Panc1 (cell line): ENCODE data around the gene CEP83. TPM values are rescaled to one million over a fixed set of nuclear protein-coding genes. Genes with fewer than 3 reads are reported as not detected.
"Not testable (repeated sequence)": the region's sequence is repeated elsewhere in the genome, so short reads cannot be mapped to it uniquely, and the experiment has no call there.

Source experiments
- ATAC-seq: fragments of 200-7000 bp; cut with Tn5 transposase; 2 replicates; pipeline ENCODE4 v1.9.1; 2020; ENCODE audit warnings: mild to moderate bottlenecking, moderate library complexity
- BruUV-seq: library from RNA; stranded (reverse); fragments of 400-500 nt; replicated peaks from 2 replicates; lab custom pipeline; 2021; lab: Mats Ljungman, UMichigan
- CTCF ChIA-PET: fragments of 300-600 bp; sonication (Branson Sonifier 250); formaldehyde crosslinking; loops from one replicate; lab custom pipeline; 2022; ENCODE audit warnings: antibody characterized with exemption; lab: Charles Lee
- POLR2A ChIA-PET: fragments of 300-600 bp; sonication (Branson Sonifier 250); formaldehyde crosslinking; loops from one replicate; lab custom pipeline; 2022; ENCODE audit warnings: antibody characterized with exemption; lab: Charles Lee
- DNase-seq: peaks from one replicate; pipeline ENCODE4 v3.0.0-alpha.2; 2010; ENCODE audit warnings: low read depth, low spot score
- H3K27ac ChIP-seq: 2 replicates; pipeline ENCODE4 v1.5.1; 2011; ENCODE audit warnings: mild to moderate bottlenecking, low read length, inconsistent platforms
- H3K27me3 ChIP-seq: fragments of 200-500 bp; sonication (Bioruptor generic); 2 replicates; pipeline ENCODE4 v1.6.0; 2014; ENCODE audit warnings: low read length, inconsistent platforms; ENCODE audit not compliant: control insufficient read depth, insufficient read depth
- H3K36me3 ChIP-seq: fragments of 200-500 bp; sonication (Bioruptor generic); 2 replicates; pipeline ENCODE4 v1.5.1; 2014; ENCODE audit warnings: inconsistent platforms, mild to moderate bottlenecking, low read length, moderate library complexity; ENCODE audit not compliant: control insufficient read depth, insufficient read depth
- H3K4me1 ChIP-seq: 2 replicates; pipeline ENCODE4 v1.5.1; 2011; ENCODE audit warnings: inconsistent platforms, mild to moderate bottlenecking, low read length, moderate library complexity; ENCODE audit not compliant: control insufficient read depth, insufficient read depth
- H3K4me3 ChIP-seq, 2 experiments: 2 replicates each; pipeline ENCODE4 v1.5.1; 2011 to 2012; ENCODE audit warnings: low read depth in 2 of 2, low read length in 2 of 2, mild to moderate bottlenecking in 2 of 2, inconsistent platforms in 1 of 2, moderate library complexity in 1 of 2
- H3K9me3 ChIP-seq: fragments of 200-500 bp; sonication (Bioruptor generic); 2 replicates; pipeline ENCODE4 v1.5.1; 2014; ENCODE audit warnings: low read depth, mild to moderate bottlenecking, inconsistent platforms, low read length, moderate library complexity; ENCODE audit not compliant: control insufficient read depth, insufficient read depth
- POLR2AphosphoS5 ChIP-seq: IDR thresholded peaks from 2 replicates; pipeline ENCODE4 v1.6.1; 2012; ENCODE audit warnings: mild to moderate bottlenecking, low read depth, low read length, moderate library complexity
- REST ChIP-seq, 2 experiments: IDR thresholded peaks; 2 replicates each; pipeline ENCODE4 v1.6.1; 2011 to 2012; ENCODE audit warnings: low read depth in 2 of 2, control low read depth in 1 of 2, low read length in 1 of 2, mild to moderate bottlenecking in 1 of 2, moderate library complexity in 1 of 2; ENCODE audit not compliant: insufficient read depth in 1 of 2
- SIN3A ChIP-seq: IDR thresholded peaks from 2 replicates; pipeline ENCODE4 v1.6.1; 2012; ENCODE audit warnings: low read depth, mild to moderate bottlenecking, low read length, moderate library complexity, borderline replicate concordance; ENCODE audit not compliant: insufficient read depth
- TCF7L2 ChIP-seq: IDR thresholded peaks from 2 replicates; pipeline ENCODE4 v1.6.1; 2011; ENCODE audit warnings: mild to moderate bottlenecking, low read depth, low read length, inconsistent platforms
- in situ Hi-C: cut with HindIII; loops from 2 replicates; pipeline ENCODE4 v1.10.0; 2016; ENCODE audit warnings: low sequenced_read_pairs, low pct_unique_long_range_greater_than_20kb
- intact Hi-C: fragments of 100-400 bp; cut with micrococcal nuclease; formaldehyde crosslinking; loops from one replicate; pipeline ENCODE4 v1.10.0; 2022; ENCODE audit not compliant: unreplicated experiment
- total RNA-seq: library from RNA; stranded (reverse); gene quantifications from one replicate; pipeline ENCODE4 v1.2.1, GENCODE V29; 2021; ENCODE audit not compliant: unreplicated experiment
- TF ChIP-seq, protein P1 (sequence below): fragments of 450-650 bp; IDR thresholded peaks from 2 replicates; pipeline ENCODE4 v1.5.1; 2017; ENCODE audit warnings: mild to moderate bottlenecking

The CEP83 gene
- total RNA-seq, 1 experiment from 2014 or later, result 28.0 TPM

DNA sequence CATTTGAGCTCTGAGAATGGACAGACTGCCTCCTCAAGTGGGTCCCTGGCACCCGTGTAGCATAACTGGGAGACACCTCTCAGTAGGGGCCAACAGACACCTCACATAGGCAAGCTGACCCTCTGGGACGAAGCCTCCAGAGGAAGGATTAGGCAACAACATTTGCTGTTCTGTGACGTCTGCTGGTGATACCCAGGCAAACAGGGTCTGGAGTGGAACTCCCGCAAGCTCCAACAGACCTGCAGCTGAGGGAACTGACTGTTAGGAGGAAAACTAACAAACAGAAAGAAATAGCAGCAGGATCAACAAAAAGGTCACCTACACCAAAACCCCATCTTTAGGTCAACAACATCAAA, 69.6 kb downstream of the CEP83 start:
- ATAC-seq (no peak), DNase-seq (no peak)
- CTCF ChIA-PET, result no interaction called here

DNA sequence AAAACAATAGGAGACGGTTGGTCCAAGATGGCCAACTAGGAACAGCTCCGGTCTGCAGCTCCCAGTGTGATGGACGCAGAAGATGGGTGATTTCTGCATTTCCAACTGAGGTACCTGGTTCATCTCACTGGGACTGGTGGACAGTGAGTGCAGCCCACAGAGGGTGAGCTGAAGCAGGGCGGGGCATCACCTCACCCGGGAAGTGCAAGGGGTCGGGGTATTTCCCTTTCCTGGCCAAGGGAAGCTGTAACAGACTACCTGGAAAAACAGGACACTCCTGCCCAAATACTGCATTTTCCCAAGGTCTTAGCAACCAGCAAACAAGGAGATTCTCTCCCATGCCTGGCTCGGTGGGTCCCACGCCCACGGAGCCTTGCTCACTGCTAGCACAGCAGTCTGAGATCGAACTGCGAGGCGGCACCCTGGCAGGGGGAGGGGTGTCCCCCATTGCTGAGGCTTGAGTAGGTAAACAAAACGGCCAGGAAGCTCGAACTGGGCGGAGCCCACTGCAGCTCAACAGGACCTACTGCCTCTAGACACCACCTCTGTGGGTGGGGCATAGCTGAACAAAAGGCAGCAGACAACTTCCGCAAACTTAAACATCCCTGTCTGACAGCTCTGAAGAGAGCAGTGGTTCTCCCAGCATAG, 70.1 kb downstream of the CEP83 start:
- H3K27ac ChIP-seq, intact Hi-C loops, H3K36me3 ChIP-seq, DNase-seq, H3K4me3 ChIP-seq, CTCF ChIA-PET, ATAC-seq, H3K9me3 ChIP-seq, POLR2A ChIA-PET, H3K4me1 ChIP-seq, in situ Hi-C loops, BruUV-seq, H3K27me3 ChIP-seq: not testable (repeated sequence)

More for the DNA sequence above, 69.6 kb downstream of the CEP83 start:
- Histone ChIP-seq H3K4me3 (no peak overlapping the region), H3K36me3 (no peaks in the 10 kb centered on the region), H3K27me3 (no peaks in the 10 kb centered on the region), H3K27ac (no peak overlapping the region), H3K4me1 (no peaks in the 10 kb centered on the region), H3K9me3 (no peaks in the 10 kb centered on the region)
- in situ Hi-C loops, result no loop called here
- POLR2A ChIA-PET, result no interaction called here
- intact Hi-C loops, result no loop called here
- TF ChIP-seq REST (IDR thresholded peaks at IDR 0.05; ENCODE audit: insufficient read depth in 1 of 2, low read depth in 2 of 2, low read length in 1 of 2) (no peak), SIN3A (no peak), POLR2AphosphoS5 (no peak), TCF7L2 (no peak)
- TF ChIP-seq, protein P1, sequence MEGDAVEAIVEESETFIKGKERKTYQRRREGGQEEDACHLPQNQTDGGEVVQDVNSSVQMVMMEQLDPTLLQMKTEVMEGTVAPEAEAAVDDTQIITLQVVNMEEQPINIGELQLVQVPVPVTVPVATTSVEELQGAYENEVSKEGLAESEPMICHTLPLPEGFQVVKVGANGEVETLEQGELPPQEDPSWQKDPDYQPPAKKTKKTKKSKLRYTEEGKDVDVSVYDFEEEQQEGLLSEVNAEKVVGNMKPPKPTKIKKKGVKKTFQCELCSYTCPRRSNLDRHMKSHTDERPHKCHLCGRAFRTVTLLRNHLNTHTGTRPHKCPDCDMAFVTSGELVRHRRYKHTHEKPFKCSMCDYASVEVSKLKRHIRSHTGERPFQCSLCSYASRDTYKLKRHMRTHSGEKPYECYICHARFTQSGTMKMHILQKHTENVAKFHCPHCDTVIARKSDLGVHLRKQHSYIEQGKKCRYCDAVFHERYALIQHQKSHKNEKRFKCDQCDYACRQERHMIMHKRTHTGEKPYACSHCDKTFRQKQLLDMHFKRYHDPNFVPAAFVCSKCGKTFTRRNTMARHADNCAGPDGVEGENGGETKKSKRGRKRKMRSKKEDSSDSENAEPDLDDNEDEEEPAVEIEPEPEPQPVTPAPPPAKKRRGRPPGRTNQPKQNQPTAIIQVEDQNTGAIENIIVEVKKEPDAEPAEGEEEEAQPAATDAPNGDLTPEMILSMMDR, result no peak
- no TSS peak for BruUV-seq

DNA sequence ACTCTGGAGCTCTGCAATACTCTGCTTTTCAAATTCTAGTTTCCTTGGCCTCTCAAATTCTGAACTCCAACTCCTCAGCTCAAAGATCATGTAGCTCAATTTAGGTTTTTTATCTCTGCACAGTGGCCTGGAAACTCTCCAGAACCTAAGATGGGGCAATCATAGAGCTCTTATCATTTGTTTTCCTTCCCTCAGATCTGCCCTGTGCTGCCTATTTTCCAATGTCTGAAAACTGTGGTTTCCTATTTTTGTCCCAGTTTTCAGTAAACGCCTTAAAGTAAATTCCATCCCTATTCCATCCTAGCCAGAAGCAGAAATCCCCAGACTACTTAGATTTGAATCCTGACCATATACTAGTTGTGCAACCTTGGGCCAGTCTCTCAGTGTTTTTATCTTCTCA, 73.2 kb downstream of the CEP83 start:
- Histone ChIP-seq H3K9me3 (no peaks in the 10 kb centered on the region), H3K4me1 (no peaks in the 10 kb centered on the region), H3K36me3 (no peaks in the 10 kb centered on the region), H3K27ac (no peak overlapping the region), H3K27me3 (no peaks in the 10 kb centered on the region), H3K4me3 (no peak overlapping the region)
- in situ Hi-C loops (no loop called here), intact Hi-C loops (no loop called here)
- TF ChIP-seq POLR2AphosphoS5 (no peak), REST (IDR thresholded peaks at IDR 0.05; ENCODE audit: insufficient read depth in 1 of 2, low read depth in 2 of 2, low read length in 1 of 2) (no peak), SIN3A (no peak), TCF7L2 (no peak)
- TF ChIP-seq, protein P1, result no peak
- ATAC-seq (no peak), DNase-seq (no peak)
- no TSS peak for BruUV-seq
- ChIA-PET POLR2A (no interaction called here), CTCF (no interaction called here)
